Keratinocyte (primary cell): ENCODE results near the gene ITPR1.

Source experiments
- EZH2 ChIP-seq: IDR thresholded peaks from one replicate; pipeline ENCODE4 v1.6.1; 2012; ENCODE audit warnings: inconsistent platforms, mild to moderate bottlenecking, low read length, moderate library complexity
- TF ChIP-seq, protein P1 (sequence below), 3 experiments: IDR thresholded peaks in 1 of 3; conservative IDR thresholded peaks in 1 of 3; optimal IDR thresholded peaks in 1 of 3; 2 replicates in 2 of 3; 3 replicates in 1 of 3; pipeline versions ENCODE3 to v1.5.1; 2011; ENCODE audit warnings: low read length in 3 of 3, mild to moderate bottlenecking in 3 of 3, moderate library complexity in 2 of 3, control low read depth in 1 of 3, inconsistent platforms in 1 of 3; ENCODE audit not compliant: insufficient read depth in 2 of 3; ENCODE audit errors: extremely low read depth in 1 of 3

DNA sequence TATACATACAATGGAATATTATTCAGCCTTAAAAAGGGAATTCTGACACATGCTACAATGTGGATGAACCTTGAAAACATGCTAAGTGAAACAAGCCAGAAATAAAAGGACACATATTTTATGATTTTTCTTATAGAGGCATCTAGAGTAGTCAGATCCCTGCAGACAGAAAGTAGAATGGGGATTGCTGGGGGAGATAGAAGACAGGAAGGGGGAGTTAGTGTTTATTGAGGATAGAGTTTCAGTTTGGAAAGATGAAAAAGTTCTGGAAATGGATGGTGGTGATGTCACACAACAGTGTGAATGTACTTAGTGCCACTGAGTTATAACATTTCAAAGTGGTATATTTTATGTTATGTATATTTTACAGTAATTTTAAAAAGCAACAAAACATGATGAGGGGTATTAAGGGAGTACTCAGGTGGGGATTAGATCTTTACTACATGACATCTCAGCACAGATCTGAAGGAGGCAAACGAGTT is 4.7 kb downstream of the ITPR1 start:
- TF ChIP-seq, protein P1, sequence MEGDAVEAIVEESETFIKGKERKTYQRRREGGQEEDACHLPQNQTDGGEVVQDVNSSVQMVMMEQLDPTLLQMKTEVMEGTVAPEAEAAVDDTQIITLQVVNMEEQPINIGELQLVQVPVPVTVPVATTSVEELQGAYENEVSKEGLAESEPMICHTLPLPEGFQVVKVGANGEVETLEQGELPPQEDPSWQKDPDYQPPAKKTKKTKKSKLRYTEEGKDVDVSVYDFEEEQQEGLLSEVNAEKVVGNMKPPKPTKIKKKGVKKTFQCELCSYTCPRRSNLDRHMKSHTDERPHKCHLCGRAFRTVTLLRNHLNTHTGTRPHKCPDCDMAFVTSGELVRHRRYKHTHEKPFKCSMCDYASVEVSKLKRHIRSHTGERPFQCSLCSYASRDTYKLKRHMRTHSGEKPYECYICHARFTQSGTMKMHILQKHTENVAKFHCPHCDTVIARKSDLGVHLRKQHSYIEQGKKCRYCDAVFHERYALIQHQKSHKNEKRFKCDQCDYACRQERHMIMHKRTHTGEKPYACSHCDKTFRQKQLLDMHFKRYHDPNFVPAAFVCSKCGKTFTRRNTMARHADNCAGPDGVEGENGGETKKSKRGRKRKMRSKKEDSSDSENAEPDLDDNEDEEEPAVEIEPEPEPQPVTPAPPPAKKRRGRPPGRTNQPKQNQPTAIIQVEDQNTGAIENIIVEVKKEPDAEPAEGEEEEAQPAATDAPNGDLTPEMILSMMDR (optimal IDR thresholded peaks at IDR 0.05 in 1 of 3, IDR thresholded peaks at IDR 0.05 in 1 of 3, conservative IDR thresholded peaks at IDR 0.05 in 1 of 3; ENCODE audit: extremely low read depth in 1 of 3, insufficient read depth in 2 of 3, low read length in 3 of 3): no peak
- no peak for TF ChIP-seq EZH2
